HG03196 (cell line): ENCODE measurements around the gene CCHCR1.

Experiments
- ATAC-seq: cut with Tn5 transposase; IDR thresholded peaks from one replicate; pipeline ENCODE4 v1.9.1; 2021; ENCODE audit not compliant: unreplicated experiment

The CCHCR1 gene

DNA sequence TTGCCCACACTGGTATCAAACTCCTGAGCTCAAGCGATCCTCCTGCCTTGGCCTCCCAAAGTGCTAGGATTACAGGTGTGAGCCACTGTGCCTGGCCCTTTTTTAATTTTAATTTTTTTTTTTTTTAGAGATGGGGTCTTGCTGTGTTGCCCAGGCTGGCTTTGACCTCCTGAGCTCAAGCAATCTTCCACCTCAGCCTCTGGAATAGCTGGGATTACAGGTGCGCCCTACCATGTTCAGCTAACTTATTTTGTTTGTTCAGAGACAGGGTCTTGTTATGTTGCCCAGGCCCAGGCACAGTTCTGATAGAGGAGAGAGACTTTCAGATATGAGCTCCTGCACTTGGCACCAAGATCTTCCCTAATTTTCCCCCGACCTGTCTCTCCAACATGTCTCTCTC, 26.9 kb downstream of the CCHCR1 start:
- no peak for ATAC-seq

DNA sequence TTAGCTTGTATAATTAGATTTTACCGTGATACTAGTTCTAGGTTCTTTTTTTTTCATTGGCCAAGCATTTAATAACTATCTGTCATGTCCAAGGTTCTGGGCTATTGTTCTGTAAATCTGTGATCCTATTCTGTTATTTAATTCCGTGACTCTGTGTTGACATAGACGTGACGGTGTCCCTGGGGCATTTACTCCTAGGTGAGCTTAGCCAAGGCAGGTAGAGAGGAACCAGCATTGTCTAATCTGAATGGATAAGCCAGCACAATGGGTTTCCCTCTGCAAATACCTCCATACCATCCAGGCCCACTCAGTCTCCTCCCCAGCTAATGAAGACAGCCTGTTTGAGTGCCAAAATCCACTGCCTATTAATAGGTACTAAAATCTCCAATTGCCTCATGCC, 28.5 kb downstream of the CCHCR1 start:
- no peak for ATAC-seq

DNA sequence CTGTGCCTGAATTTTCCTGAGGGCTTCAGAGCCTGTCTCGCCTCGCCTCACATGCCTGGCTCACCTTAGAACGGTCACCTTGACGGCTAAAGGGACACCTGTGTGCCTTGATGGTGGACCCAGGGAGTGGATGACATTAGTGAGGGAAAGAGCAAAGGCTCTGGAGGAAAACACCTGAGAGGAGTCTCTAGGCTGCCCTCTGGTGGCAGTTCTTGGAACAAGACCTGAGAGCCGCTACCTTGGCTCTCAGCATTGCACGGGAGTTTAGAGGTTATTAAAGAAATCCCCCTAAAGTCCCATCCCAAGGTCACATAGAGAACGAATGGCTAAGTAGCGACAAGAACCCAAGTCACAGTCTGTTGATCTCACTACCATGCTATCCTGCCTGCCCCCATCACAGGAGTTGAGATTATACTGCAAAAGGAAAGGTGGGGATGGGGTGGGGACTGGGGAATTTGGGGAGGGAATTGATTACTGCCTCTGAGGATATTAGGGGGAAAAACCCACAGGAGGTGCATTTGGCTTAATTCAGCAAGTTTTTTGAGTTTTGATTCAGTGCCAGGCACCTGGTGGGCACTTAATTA, 29.4 kb downstream of the CCHCR1 start:
- ATAC-seq: no peak

DNA sequence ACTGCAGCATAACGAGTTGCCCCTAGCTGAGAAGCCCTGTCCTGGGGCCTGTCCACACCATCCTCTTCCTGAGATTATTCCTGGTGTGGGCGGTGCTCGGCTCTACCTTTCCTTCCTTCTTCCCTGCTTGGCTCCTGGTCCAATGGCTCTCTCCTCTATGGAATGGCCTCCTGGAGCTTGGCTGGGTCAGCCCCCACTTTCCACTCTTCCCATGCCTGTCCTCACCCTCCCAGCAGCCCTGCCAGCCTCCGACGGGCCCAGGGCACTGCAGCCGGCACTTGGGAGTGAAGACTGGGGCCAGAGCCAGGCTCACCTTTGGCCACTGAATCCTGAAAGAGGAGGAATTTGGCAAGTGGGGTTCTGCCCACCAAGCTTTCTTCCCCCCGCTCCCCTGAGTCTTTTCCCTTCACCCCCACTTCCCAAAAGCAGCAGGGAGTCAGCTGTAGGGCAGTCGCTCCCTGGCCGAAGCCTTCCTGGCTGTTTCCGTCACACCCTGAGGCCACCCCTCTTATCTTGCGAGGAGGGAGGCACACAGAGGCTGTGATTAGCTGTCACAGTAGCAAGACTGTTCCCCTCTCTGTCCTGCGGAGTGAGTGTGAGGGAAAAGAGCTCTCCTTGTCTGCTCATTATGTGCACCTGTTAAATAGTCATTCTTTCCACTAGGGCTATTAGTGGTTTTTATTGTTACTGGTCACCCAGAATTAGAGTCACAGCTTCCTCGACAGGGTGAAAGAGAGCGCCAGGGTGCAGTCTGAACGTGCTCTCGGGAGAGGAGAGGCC, 31.0 kb downstream of the CCHCR1 start:
- no peak for ATAC-seq

DNA sequence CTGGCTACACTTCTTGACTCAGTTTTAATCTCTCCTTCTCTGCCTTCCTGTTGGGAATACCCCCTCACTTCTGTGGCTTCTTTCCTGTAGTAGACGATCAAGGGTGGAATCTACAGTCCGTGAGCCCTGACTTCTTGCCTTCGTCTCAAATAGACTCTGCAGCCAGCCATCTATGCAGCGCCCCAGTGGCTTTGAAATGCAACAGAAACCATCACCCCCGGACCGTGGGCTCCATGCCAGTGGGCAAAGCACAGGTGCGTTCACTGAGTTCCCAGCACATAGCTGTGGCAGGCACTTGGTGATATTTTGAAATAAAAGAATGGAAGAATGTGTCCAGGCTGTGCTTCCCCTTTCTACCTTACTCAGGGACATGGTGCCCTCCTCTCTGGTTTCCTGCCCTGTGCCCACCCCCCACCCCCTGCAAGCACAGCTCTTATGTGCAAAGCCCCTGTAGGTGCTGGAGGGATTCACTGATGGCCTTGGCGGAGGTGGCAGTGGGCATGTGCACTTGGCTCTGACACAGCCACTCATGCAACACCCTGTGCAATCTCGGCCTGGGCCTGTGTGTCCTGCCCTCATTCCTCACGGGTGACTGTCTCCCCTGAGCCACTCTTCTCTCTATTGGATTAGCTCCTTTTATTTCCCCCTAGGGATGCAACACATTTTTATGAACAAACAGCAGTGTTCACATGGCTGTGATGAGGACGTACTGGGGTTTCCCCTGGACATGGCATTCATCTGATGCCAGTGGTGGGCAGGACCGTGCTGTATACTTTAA, 31.8 kb downstream of the CCHCR1 start:
- no peak for ATAC-seq

DNA sequence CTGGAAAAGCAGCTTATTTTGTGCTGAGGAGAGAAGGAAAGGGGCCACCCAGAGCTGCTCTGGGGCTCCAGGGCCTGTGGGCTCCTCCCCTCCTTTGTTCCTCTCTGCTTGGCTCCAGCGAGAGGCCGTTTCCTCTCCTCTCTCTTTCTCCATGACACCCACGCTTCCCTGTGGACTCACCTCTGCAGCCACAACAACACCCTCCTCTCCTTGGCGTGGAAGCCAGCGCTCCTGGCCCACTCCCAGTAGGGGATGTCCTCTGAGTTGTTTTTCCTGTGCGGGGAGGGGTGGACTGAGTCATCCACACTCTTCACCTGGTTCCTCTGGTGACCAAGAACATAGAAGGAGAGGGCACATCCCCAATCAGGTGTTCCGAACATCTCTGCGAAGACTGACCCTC, 32.4 kb downstream of the CCHCR1 start:
- ATAC-seq: no peak

DNA sequence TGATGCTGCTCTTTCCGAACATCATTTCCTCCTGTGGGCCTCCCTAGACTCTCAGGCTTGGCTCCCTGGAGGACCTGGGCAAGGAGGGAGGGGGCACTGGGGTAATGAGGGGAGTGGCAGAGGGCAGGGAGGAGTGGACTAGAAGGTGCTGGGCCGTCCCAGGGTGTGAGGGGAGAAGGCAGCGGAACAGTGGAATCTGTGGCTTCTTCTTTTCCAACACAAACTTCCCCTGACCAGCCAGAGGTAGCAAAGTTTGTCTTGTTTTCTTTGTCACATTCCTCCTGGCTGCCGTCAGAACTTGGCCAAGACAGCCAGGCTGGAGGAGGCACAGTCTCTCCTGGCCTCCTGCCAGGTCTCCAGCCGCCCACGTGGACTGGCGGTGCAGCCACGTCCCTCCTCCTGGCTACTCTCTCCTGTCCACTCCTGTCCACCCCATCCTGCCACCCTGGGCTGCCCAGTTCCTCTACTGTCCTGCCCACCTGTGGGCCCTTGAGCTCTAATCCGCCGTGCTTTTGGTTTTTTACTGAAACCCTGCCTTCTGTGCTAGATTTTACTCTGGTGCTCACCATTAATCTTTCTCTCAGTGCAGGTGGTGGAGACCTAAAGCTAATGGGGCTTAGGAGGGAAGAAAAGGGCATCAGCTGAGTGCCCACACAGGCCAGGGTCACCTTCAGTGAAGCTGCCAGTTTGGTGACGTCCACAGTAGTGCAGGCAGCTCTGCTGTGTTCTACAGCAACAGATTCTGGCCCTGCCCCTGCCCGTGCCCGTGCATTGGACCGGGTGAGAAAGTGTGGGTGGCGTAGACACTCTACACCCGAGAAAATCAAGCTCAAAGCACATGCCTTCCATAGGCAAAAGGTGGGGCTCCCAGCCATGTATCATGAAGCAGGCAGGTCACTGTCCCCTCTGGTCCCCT, 34.6 kb downstream of the CCHCR1 start:
- no peak for ATAC-seq

DNA sequence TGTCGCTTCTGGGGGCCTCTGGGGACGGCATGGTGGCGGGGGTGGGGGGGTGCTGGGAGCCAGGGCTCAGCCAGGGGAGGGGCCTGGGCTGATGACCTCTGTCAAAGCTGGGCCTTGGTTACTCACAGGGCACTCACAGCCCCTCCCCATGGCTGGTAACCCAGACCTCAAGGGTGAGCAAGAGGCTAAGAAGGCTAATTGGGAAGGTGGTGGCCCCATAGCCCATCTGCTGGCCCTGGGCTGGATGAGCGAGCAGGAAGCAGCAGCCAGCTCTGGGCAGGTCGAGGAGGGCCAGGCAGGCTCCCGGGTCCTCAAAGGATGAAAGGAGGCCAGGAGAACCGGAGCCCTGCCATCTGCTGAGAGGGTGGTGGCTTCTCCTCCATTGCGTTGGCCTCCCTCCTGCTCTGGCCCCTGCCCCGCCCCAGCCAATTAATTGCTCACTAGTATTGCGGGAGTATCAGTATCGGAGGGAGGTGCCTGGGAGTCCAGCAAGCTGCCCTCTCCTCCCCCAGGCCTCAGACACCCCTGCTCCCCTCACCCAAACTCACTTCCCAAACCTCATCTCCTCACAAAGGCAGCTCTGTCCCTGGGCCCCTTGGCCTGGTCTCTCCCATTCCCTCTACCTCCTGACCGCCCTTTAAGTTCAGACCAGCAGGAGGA, 36.3 kb downstream of the CCHCR1 start:
- ATAC-seq: no peak

DNA sequence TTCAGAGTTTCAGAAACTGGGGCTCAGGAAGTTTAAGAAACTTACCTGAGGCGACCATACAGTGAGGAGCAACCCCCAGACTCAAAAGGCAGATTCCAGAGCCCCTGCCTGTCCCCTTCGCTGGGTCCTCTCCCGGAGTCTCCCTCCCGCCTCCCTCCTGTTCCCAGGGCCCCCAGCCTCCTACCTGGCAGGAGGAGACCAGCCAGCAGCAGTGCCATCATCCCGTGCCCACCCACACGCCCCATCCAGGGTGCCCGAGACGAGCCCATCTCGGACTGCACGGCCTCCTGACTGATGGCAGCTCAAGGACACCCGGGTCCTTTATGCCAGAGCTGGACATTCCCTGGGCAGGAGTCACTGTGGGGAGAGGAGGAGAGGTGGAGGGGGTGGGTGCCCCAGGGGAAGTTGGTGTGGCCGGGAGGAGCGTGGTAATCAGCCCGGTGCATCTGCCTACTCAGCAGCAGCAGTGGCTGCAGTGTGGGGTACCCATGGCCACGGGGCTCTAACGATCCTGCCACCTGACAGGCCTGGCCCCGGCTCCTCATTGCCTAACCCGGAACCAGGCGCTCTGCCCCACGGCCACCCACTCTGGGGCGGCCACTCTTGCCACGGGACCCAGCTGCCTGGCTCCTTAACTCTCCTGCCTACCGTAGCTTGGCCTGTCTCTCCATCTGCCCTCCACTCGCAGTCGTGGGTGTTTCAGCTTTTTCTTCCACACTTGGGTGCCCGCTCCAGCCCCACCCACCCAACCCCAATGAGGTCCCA, 37.3 kb downstream of the CCHCR1 start, which contains the start of gene CDSN:
Gene CDSN, minus strand, starts transcription at position 296 of the 765 bp plus-strand sequence. Its CDS starts 27 bp downstream, at position 269.
- ATAC-seq: no peak

DNA sequence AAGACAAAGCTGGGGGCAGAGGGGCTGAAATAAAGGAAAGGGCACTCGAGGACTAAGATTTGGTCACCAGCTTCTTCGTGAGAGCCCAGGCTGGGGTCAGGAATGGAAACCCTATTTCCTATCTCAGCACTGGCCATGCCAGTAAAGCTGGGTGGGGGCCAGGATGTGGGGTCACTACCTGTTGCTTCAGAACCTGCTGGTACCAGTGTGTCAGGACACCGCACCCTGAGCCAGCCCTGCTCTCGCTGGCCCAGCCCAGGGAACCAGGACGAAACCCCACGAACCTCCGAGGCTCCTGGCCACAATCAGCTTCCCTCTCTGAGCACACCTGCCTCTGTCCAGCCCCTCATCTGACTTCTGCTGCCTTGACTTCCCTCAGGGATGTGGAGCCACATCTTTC, 39.4 kb downstream of the CCHCR1 start:
- no peak for ATAC-seq

DNA sequence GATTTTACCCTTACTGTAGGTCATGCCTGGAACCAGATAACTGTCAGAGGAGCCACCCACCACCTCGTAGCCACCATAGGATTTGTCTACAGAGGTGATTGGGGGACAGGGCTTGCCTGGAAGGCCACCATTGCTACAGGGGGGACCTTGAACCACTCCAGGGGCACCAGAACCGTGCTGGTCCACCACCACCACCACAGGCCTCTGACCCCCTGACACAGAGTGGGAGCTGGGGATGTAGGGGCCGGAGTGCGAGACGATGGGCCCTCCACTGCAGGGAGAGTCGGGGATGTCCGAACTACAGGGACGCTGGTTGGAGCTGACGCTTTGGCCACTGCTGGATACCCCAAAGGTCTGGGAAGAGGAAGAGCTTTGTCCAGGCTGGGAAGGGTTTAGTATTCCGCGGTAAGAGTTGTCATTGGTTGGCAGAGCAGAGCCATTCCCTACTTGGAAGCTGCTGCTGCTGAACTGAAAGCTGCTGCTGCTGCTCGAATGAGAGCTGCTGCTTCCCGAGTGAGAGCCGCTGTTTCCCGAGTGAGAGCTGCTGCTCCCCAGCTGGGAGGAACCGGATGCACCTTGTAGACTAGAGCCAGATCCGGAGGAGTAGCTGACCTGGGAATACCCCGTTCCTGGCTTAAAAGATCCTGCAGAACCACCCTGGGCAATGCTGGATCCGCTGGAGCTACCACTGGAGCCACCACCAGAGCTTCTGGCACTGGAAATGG, 40.8 kb downstream of the CCHCR1 start:
- no peak for ATAC-seq

DNA sequence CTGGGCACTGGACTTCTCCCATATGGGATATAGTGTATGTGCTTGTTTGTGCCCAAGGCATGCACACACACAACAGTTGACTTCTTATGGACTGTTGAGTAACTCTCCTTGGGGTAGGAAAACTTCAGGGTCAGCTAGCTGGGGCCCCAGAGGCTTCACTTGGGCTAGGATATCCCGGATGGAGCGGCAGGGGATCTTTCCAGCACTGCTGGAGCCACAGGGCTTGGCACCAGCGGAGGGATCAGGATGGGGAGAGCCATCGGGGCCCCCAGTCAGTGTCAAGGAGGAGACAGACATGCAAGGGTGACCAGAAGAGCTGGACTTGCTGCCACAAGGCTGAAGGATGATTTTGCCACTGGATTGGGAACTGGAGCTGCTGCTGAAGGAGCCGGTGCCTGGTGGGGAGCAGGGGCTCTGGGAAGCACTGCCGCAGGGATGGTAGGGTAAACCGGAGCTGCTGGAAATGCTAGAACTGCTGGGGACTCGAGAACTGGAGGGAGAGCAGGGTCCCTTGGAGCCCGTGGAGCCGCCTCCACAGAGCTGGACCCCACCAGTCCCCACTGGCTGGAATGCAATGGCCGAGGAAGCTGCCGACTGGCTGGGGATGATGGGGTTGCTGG, 41.6 kb downstream of the CCHCR1 start:
- no peak for ATAC-seq

DNA sequence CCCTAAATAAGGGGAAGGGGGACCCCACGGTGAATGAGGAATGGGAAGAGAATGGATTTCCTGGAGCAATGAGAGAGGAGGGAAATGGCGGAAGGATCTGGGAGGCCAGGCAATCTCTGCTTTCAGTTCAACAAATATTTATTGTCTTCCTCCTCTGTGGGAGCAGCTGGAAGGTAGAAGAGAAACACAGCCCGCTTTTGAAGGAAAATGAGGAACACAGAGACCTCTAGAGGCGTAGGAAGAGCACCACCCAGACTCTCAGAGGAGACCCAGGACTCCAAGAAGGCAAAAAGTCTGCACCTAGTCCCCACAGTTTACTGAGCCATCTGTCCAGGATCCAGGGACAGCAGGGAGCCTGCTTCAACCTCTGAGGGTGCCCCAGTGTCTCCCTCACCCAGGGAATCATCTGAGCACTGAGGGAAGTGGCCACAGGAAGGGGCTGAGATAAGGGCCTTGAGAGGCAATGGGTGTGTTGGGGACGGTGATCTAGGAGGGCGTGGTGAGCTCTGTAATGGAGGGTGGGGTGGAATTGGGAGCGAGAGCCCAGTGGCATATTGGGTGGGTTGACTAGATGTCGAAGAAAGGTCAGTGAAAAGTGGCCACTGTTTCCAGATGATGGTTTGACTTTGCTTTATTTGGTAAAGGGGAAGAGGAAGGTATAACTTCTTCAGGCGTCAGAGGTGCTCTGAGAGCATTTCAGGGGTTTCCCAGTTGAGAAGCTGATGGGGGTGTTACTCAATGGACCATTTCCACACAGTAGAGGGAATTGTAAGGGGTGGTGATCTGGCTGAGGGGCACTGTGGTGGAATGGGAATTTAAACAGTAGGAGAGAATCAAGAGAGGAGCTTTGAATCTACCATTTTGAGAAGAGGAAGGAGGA, 42.4 kb downstream of the CCHCR1 start:
- ATAC-seq: no peak

DNA sequence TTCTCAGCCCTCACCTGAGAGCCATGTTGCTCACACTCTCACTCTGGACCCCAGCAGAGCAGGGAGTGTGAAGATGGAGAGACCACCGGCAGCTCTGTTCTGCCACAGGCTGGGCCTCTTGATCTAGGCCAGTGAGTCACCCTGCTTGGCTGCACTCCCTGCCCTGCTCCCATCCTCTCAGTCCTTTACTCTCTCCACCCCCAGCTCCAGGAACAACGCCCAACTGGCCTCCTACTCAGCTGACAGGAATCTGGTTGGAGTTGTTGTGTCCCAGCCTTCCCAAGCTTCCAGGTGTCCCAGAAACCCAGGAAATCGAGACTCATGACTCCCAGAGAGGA, 43.1 kb downstream of the CCHCR1 start, which contains the start of gene PSORS1C1:
Gene PSORS1C1, plus strand, starts transcription at position 260 of the 338 bp plus-strand sequence. CDS start 14,833 bp downstream, outside the sequence.
- ATAC-seq: no peak

DNA sequence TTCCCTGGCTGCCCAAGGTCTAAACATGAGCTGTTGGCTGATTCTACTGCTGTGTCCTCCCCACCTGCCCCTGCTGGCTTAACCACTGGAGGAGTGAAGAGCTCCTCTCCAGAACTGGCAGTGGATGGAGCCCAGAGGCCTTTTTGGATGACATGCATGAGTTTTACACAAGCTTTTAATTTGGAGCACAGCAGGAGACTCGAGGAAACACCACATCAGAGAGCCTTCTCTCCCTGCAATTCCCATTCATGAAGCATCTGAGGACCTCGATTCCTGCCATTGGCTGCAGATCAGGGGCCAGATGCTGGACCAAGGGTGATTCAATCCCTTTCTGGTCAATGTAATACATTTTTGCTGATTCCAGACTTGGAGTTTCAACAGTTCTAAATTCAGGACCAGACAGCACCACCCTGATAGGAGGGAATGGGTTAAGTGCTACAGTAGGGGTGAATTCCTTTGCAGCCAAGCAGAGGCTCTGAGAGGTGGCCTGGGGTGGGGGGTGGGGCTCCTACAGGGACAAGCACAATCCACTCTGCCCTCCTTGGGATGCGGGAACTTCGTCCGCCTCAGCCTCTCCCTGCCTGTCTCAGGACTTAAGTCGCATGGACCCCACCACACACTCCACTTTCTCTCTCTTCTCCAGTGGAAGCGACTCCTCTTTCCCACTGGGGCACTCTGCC, 43.6 kb downstream of the CCHCR1 start:
- ATAC-seq: no peak

DNA sequence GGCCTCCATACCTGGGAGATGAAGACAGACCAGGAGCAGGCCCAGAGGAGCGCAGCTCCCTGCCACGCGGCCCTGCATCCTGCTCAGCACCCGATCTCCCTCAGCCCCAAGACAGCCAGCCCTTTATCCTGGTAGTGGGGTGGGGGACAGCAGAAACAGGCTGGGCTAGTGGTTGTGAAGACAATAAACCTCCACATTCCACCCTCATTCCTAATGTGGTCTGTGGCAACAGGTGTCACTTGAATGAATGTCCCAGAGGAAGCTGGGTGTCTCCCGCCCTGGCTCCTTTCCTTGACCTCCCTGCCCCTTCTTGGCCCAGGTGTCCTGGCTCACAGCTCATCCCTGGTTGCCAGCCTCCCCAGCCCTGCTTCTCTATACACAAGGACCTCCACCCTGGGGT, 45.1 kb downstream of the CCHCR1 start, which contains the start of gene C6orf15:
Gene C6orf15, minus strand, starts transcription at position 98 of the 400 bp plus-strand sequence. Its CDS starts 20 bp downstream, at position 78.
- no peak for ATAC-seq

DNA sequence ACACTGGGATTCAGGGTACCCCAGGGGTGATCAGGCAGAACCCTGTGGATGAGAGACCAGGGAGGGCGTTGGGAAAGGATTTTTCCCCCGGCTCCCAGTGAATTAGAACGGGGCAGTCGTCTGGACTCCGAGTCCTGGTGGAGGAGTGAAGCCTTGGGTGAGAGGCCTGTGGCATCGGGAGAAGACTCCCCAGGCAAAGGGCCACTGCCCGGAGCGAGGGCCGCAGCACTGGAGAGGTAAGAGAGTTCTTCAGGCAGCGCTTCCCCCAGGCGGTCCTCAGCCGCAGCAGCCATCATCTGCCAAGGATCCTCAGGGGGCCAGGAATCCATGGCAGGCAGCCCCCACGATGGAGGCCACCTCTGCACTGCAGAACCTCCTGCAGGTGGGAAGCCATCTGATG, 45.9 kb downstream of the CCHCR1 start:
- no peak for ATAC-seq
